Body of pancreas (tissue), 4 donors: ENCODE measurements around the gene AKR1C3.

Source experiments
- POLR2A ChIP-seq, 3 donors: fragments of 450-650 bp; IDR thresholded peaks; one replicate each; pipeline ENCODE4 v1.6.1; 2016; ENCODE audit warnings: antibody characterized with exemption in 3 of 3, mild to moderate bottlenecking in 2 of 3
- TF ChIP-seq, protein P1 (sequence below), 7 experiments: fragments of 450-650 bp in 4 of 7; fragments of 200-600 bp in 3 of 7; sonication (generic) in 3 of 7; IDR thresholded peaks; one replicate each; pipeline ENCODE4 v1.5.1; 2016 to 2019; ENCODE audit warnings: antibody characterized with exemption in 7 of 7

DNA sequence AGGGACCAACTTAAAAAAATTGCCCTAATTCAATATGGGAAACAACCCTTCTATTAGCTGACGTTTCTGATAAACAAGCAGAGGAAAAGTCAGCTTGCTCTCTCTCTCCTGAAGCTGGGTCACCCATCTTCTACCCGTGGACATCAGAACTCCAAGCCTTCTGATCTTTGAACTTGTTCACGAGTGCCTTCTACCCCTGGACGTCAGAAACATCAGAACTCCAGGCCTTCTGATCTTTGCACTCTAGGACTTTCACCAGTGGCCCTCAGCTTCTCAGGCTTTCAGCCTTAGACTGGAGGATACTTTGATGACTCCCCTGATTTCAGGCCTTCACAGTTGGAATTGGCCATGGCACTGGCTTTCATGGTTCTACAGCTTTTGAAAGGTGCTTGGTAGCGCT lies 48.9 kb downstream of the AKR1C3 start:
- TF ChIP-seq, protein P1, sequence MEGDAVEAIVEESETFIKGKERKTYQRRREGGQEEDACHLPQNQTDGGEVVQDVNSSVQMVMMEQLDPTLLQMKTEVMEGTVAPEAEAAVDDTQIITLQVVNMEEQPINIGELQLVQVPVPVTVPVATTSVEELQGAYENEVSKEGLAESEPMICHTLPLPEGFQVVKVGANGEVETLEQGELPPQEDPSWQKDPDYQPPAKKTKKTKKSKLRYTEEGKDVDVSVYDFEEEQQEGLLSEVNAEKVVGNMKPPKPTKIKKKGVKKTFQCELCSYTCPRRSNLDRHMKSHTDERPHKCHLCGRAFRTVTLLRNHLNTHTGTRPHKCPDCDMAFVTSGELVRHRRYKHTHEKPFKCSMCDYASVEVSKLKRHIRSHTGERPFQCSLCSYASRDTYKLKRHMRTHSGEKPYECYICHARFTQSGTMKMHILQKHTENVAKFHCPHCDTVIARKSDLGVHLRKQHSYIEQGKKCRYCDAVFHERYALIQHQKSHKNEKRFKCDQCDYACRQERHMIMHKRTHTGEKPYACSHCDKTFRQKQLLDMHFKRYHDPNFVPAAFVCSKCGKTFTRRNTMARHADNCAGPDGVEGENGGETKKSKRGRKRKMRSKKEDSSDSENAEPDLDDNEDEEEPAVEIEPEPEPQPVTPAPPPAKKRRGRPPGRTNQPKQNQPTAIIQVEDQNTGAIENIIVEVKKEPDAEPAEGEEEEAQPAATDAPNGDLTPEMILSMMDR (IDR thresholded peaks at IDR 0.05) = no peak
- TF ChIP-seq POLR2A (IDR thresholded peaks at IDR 0.05) = no peak
